Karpas-422 (cell line): Measurements from ENCODE around the gene C2orf42. TPM values are rescaled to one million over a fixed set of nuclear protein-coding genes. Genes with fewer than 3 reads are reported as not detected.
"Not testable (repeated sequence)": the region's sequence is repeated elsewhere in the genome, so short reads cannot be mapped to it uniquely, and the experiment has no call there.

Experiments used
- DNase-seq: peaks from one replicate; pipeline ENCODE4 v3.0.0-alpha.2; 2015
- H2AFZ ChIP-seq: fragments of 200-600 bp; sonication (generic); 2 replicates; pipeline ENCODE4 v1.6.1; 2014; ENCODE audit warnings: antibody characterized with exemption, low read length, mixed read lengths
- H3K27ac ChIP-seq: fragments of 200-600 bp; sonication (generic); 2 replicates; pipeline ENCODE4 v1.5.1; 2014; ENCODE audit warnings: mild to moderate bottlenecking, low read length, moderate library complexity
- H3K27me3 ChIP-seq: fragments of 200-600 bp; sonication (generic); 2 replicates; pipeline ENCODE4 v1.6.1; 2014; ENCODE audit warnings: low read length, mixed read lengths
- H3K36me3 ChIP-seq: fragments of 200-600 bp; sonication (generic); 2 replicates; pipeline ENCODE4 v1.6.1; 2014; ENCODE audit warnings: low read length, mixed read lengths; ENCODE audit not compliant: insufficient read depth
- H3K4me1 ChIP-seq: fragments of 200-600 bp; sonication (generic); 2 replicates; pipeline ENCODE4 v1.6.1; 2014; ENCODE audit warnings: mild to moderate bottlenecking, low read length, mixed read lengths
- H3K4me2 ChIP-seq: fragments of 200-600 bp; sonication (generic); 2 replicates; pipeline ENCODE4 v1.6.1; 2014; ENCODE audit warnings: low read length, low read depth, mild to moderate bottlenecking; ENCODE audit not compliant: poor library complexity, severe bottlenecking
- H3K4me3 ChIP-seq: fragments of 200-600 bp; sonication (generic); 2 replicates; pipeline ENCODE4 v1.5.1; 2014; ENCODE audit warnings: mild to moderate bottlenecking, antibody characterized with exemption, low read length, mixed read lengths
- H3K79me2 ChIP-seq: fragments of 200-600 bp; sonication (generic); 2 replicates; pipeline ENCODE4 v1.6.1; 2014; ENCODE audit warnings: mild to moderate bottlenecking, low read length, mixed read lengths
- H3K9ac ChIP-seq: fragments of 200-600 bp; sonication (generic); 2 replicates; pipeline ENCODE4 v1.6.0; 2014; ENCODE audit warnings: low read length
- H3K9me2 ChIP-seq: fragments of 200-600 bp; sonication (generic), shearing (Covaris generic); replicated peaks from 2 replicates; pipeline ENCODE4 v1.6.0; 2014; ENCODE audit warnings: mild to moderate bottlenecking, low read length, moderate library complexity; ENCODE audit not compliant: insufficient read depth
- H3K9me3 ChIP-seq: fragments of 300-700, 200-600 bp; sonication (generic); 2 replicates; pipeline ENCODE4 v1.6.1; 2014; ENCODE audit warnings: low read length, mixed read lengths
- H4K20me1 ChIP-seq: fragments of 200-600 bp; sonication (generic); 2 replicates; pipeline ENCODE4 v1.6.1; 2014; ENCODE audit warnings: mild to moderate bottlenecking, antibody characterized with exemption, low read length, low read depth; ENCODE audit not compliant: insufficient read depth
- total RNA-seq: library from RNA; depleted of rRNA; stranded (reverse); fragments of >200 nt; shearing (Covaris generic); gene quantifications from 2 replicates; pipeline ENCODE4 v1.2.3, GENCODE V29; 2014; ENCODE audit warnings: low replicate concordance; rRNA removed

The C2orf42 gene
- total RNA-seq: 30.0 and 36.5 TPM in 2 replicates

GRCh38 chr2:70190418-70191243, at the start of gene C2orf42:
Gene C2orf42 (minus strand): TSS chr2:70191019. CDS start chr2:70181985, 9,034 bp downstream.
- H3K4me3 ChIP-seq: peak within 1 kb of the TSS; percentile 89
- H3K36me3 ChIP-seq: no peaks in the 10 kb centered on the region
- no peaks in the 10 kb centered on the region for H3K9me2 ChIP-seq
- peaks cover 7% of the 10 kb centered on the region for H3K4me1 ChIP-seq
- H3K9me3 ChIP-seq: no peaks in the 10 kb centered on the region
- H2AFZ ChIP-seq: peak within 1 kb of the TSS; percentile 85
- H3K27ac ChIP-seq: peak within 1 kb of the TSS; percentile 90
- H3K9ac ChIP-seq: peak within 1 kb of the TSS; percentile 93
- no peaks in the 10 kb centered on the region for H4K20me1 ChIP-seq
- H3K4me2 ChIP-seq: peak within 1 kb of the TSS; percentile 81
- no peaks in the 10 kb centered on the region for H3K27me3 ChIP-seq
- peak; percentile 100 for DNase-seq
- H3K79me2 ChIP-seq: peaks cover 15% of the 10 kb centered on the region

- no peak overlapping the region for H3K9ac ChIP-seq
- peaks cover 6% of the 10 kb centered on the region; the same call in 1 of the 2 replicates for H3K4me1 ChIP-seq
- DNase-seq: no peak
- H3K4me3 ChIP-seq: no peak overlapping the region
- no peaks in the 10 kb centered on the region for H3K27me3 ChIP-seq
- H4K20me1 ChIP-seq: peaks cover 40% of the 10 kb centered on the region
- no peaks in the 10 kb centered on the region for H3K9me2 ChIP-seq
- peaks cover 45% of the 10 kb centered on the region for H3K36me3 ChIP-seq
- peaks cover 100% of the 10 kb centered on the region for H3K79me2 ChIP-seq
- no peak overlapping the region for H3K4me2 ChIP-seq
- no peaks in the 10 kb centered on the region for H3K9me3 ChIP-seq
- no peak overlapping the region for H2AFZ ChIP-seq
- no peak overlapping the region for H3K27ac ChIP-seq
Observed at GRCh38 chr2:70240599-70240998, 49.8 kb upstream of the C2orf42 start.

- Histone ChIP-seq H3K4me2 (no peak overlapping the region), H3K9me2 (no peaks in the 10 kb centered on the region), H3K36me3 (peaks cover 50% of the 10 kb centered on the region), H3K4me3 (no peak overlapping the region), H3K79me2 (peaks cover 62% of the 10 kb centered on the region), H2AFZ (no peak overlapping the region), H4K20me1 (peaks cover 10% of the 10 kb centered on the region; the same call in 1 of the 2 replicates), H3K27ac (no peak overlapping the region), H3K4me1 (no peaks in the 10 kb centered on the region), H3K9me3 (no peaks in the 10 kb centered on the region), H3K9ac (no peak overlapping the region), H3K27me3 (no peaks in the 10 kb centered on the region)
- DNase-seq: no peak
Observed at GRCh38 chr2:70233926-70234325, 43.1 kb upstream of the C2orf42 start.

- H3K79me2 ChIP-seq: peaks cover 43% of the 10 kb centered on the region
- no peaks in the 10 kb centered on the region for H3K27me3 ChIP-seq
- H3K36me3 ChIP-seq: peaks cover 84% of the 10 kb centered on the region
- H2AFZ ChIP-seq: no peak overlapping the region
- H3K4me3 ChIP-seq: no peak overlapping the region
- H3K9me2 ChIP-seq: no peaks in the 10 kb centered on the region
- no peak overlapping the region for H3K9ac ChIP-seq
- H3K9me3 ChIP-seq: no peaks in the 10 kb centered on the region
- no peak for DNase-seq
- 0 out of 2 replicates have a peak, but pooled peaks cover 4% of the 10 kb centered on the region for H4K20me1 ChIP-seq
- H3K4me1 ChIP-seq: 0 out of 2 replicates have a peak, but pooled peaks cover 4% of the 10 kb centered on the region
- no peak overlapping the region for H3K27ac ChIP-seq
- no peak overlapping the region for H3K4me2 ChIP-seq
Observed at GRCh38 chr2:70226781-70227180, 36.0 kb upstream of the C2orf42 start.

GRCh38 chr2:70223305-70223704, 32.5 kb upstream of the C2orf42 start:
- not testable (repeated sequence) for DNase-seq, H3K9me2 ChIP-seq, H2AFZ ChIP-seq, H3K27me3 ChIP-seq, H3K9me3 ChIP-seq, H3K9ac ChIP-seq, H3K4me1 ChIP-seq, H3K27ac ChIP-seq, H4K20me1 ChIP-seq, H3K4me2 ChIP-seq, H3K4me3 ChIP-seq
- Histone ChIP-seq H3K79me2 (peaks cover 36% of the 10 kb centered on the region), H3K36me3 (peaks cover 67% of the 10 kb centered on the region)

- H3K4me2 ChIP-seq: no peak overlapping the region
- no peaks in the 10 kb centered on the region for H3K9me3 ChIP-seq
- DNase-seq: no peak
- H4K20me1 ChIP-seq: no peaks in the 10 kb centered on the region
- no peak overlapping the region for H2AFZ ChIP-seq
- peaks cover 70% of the 10 kb centered on the region for H3K36me3 ChIP-seq
- no peak overlapping the region for H3K27ac ChIP-seq
- H3K27me3 ChIP-seq: no peaks in the 10 kb centered on the region
- no peaks in the 10 kb centered on the region for H3K4me1 ChIP-seq
- H3K9me2 ChIP-seq: no peaks in the 10 kb centered on the region
- no peaks in the 10 kb centered on the region for H3K79me2 ChIP-seq
- H3K9ac ChIP-seq: no peak overlapping the region
- H3K4me3 ChIP-seq: no peak overlapping the region
Observed at GRCh38 chr2:70214953-70215549, 24.2 kb upstream of the C2orf42 start.

- Histone ChIP-seq H3K79me2 (no peaks in the 10 kb centered on the region), H3K9ac (no peak overlapping the region), H3K9me2 (no peaks in the 10 kb centered on the region), H4K20me1 (no peaks in the 10 kb centered on the region), H3K36me3 (peaks cover 76% of the 10 kb centered on the region), H3K4me1 (no peaks in the 10 kb centered on the region), H3K27ac (no peak overlapping the region), H3K4me3 (no peak overlapping the region), H3K4me2 (no peak overlapping the region), H3K9me3 (no peaks in the 10 kb centered on the region), H3K27me3 (no peaks in the 10 kb centered on the region), H2AFZ (no peak overlapping the region)
- DNase-seq: no peak
Observed at GRCh38 chr2:70214365-70214764, 23.5 kb upstream of the C2orf42 start.

- Histone ChIP-seq H4K20me1 (no peaks in the 10 kb centered on the region), H3K9me3 (no peaks in the 10 kb centered on the region), H3K9me2 (no peaks in the 10 kb centered on the region), H3K27ac (no peak overlapping the region), H3K4me3 (no peak overlapping the region), H3K4me2 (no peak overlapping the region), H3K79me2 (no peaks in the 10 kb centered on the region), H3K27me3 (no peaks in the 10 kb centered on the region), H3K9ac (no peak overlapping the region), H2AFZ (no peak overlapping the region), H3K4me1 (no peaks in the 10 kb centered on the region), H3K36me3 (peaks cover 72% of the 10 kb centered on the region)
- no peak for DNase-seq
Observed at GRCh38 chr2:70212298-70212932, 21.6 kb upstream of the C2orf42 start.
